ENCODE data around the gene L3MBTL4. TPM values are rescaled to one million over a fixed set of nuclear protein-coding genes. Genes with fewer than 3 reads are reported as not detected.

L3MBTL4 gene
- total and polyA plus RNA-seq, 11 donors = 0.27 to 3.3 (median 1.2) TPM

DNA sequence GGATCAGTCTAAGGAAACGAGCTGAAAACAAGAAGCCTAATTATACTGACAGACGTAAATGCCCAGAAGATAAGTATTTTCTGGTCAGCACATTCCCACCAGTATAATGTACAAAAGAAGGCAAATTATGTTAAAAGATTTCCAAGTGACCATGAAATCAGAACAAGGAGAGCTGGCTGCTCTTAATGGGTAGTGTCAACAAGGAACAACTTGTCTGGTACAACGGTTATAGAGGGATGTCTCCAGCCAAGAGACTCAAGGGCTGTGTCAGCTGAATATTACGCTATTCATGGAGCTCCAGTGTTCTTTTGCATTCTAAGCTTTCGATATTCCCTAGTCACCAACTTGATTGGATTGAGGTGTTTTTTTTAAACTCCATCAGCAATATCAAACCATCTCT lies 8.6 kb upstream of the L3MBTL4 start:
- DNase-seq (no peak), ATAC-seq (no peak)
- H3K9me3 ChIP-seq = peaks cover 0 to 10% (median 0%) of the 10 kb centered on the region in 12 donors
- WGBS, 4 donors = 68 to 75% (median 72%) methylated on average over 5 of the region's 5 CpGs
- no peaks in the 10 kb centered on the region for H3K4me1 ChIP-seq
- intact Hi-C loops (cut with DNase I) = loop anchor here in 1 of 10 donors (10.0 kb wide), 1 partner anchor 62 kb away; no protein-coding TSS in a partner anchor
- H3K27ac ChIP-seq = no peak overlapping the region
- H3K4me3 ChIP-seq = no peak overlapping the region
- no peak for TF ChIP-seq POLR2A (IDR thresholded peaks at IDR 0.05)
- TF ChIP-seq, protein P1, sequence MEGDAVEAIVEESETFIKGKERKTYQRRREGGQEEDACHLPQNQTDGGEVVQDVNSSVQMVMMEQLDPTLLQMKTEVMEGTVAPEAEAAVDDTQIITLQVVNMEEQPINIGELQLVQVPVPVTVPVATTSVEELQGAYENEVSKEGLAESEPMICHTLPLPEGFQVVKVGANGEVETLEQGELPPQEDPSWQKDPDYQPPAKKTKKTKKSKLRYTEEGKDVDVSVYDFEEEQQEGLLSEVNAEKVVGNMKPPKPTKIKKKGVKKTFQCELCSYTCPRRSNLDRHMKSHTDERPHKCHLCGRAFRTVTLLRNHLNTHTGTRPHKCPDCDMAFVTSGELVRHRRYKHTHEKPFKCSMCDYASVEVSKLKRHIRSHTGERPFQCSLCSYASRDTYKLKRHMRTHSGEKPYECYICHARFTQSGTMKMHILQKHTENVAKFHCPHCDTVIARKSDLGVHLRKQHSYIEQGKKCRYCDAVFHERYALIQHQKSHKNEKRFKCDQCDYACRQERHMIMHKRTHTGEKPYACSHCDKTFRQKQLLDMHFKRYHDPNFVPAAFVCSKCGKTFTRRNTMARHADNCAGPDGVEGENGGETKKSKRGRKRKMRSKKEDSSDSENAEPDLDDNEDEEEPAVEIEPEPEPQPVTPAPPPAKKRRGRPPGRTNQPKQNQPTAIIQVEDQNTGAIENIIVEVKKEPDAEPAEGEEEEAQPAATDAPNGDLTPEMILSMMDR (IDR thresholded peaks at IDR 0.05) = no peak
- no peaks in the 10 kb centered on the region for H3K27me3 ChIP-seq
- H3K36me3 ChIP-seq = no peaks in the 10 kb centered on the region

DNA sequence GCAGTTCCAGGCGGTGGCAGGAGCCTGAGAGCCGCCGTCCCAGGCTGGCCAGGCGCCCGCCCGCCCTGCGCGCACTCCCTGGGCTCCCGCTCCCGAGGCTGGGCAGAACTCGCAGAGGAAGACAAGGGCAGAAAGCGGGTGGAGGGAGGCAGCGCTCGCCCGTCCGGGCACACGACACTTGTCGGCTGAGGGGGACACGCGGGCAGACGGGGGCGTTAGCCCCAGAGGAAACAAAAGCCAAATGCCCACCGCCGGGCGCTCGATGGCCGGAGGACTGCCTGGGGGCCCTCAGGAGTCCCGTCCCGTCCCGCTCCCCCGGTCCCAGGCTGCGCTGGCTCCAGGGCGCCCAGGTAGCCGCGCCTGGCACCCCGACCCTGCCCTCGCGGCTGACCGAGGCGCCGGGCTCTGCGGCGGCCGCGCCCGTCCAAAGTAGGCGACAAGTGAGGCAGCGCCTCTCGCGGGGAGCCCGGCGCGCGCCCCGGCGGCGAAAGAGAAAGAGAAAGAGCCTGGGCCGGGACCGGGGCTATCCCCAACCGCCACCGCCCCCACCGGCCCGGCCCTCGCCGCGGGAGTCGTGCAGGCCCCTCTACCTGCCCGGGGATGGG lies 491 bp downstream of the L3MBTL4 start:
- H3K4me3 ChIP-seq = peak overlapping the region; percentile 58 to 94 (median 83)
- peaks cover 0 to 19% (median 6%) of the 10 kb centered on the region in 9 donors for H3K27me3 ChIP-seq
- WGBS, 4 donors = 0 to 1% (median 1%) methylated on average over 6 to 68 of the region's 68 CpGs
- intact Hi-C loops (cut with DNase I) = loop anchor here in 1 of 10 donors (5.0 to 10.0 kb wide), 2 partner anchors 109 to 522 kb away; no protein-coding TSS in a partner anchor
- ATAC-seq = peak in 3 of 4 donors; percentile 85 to 92 (median 89)
- H3K27ac ChIP-seq = peak overlapping the region; percentile 52 to 87 (median 74)
- TF ChIP-seq, protein P1 (IDR thresholded peaks at IDR 0.05) = peak in 4 of 12 donors; percentile 17 to 38 (median 24)
- no peak for TF ChIP-seq POLR2A (IDR thresholded peaks at IDR 0.05)
- H3K9me3 ChIP-seq = no peaks in the 10 kb centered on the region
- peaks cover 0 to 22% (median 3%) of the 10 kb centered on the region in 12 donors for H3K4me1 ChIP-seq
- H3K36me3 ChIP-seq = no peaks in the 10 kb centered on the region
- DNase-seq = peak; percentile 54 to 79 (median 71)

DNA sequence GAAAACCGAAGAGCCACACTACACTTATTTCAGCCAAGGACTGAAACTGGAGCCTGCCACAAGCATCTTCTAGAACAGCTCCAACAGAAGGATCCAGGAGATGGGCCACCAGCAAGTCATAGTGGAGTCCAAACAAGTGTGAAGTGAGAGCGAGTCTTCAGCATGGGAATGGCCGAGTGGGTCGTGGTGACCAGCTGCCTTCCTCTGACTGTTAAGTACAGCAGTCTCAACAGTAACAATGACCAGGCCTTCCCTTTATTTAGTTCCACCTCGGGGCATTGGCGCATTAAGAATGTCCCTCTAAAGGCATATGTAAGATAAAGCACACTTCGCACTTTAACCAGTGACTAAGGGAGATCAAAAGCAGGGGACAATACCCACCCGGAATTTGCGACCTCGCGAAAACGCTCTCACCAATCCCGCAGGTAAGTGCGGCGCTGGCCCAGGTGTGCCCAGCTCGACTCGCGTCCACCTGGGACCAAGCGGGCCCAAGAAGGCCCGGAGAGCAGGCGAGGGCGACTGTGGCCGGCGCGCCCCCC lies 1.1 kb downstream of the L3MBTL4 start:
- H3K27me3 ChIP-seq = peaks cover 0 to 19% (median 6%) of the 10 kb centered on the region in 9 donors
- peak overlapping the region; percentile 58 to 94 (median 83) for H3K4me3 ChIP-seq
- H3K36me3 ChIP-seq = no peaks in the 10 kb centered on the region
- ATAC-seq (peak in 1 of 4 donors; percentile 18), DNase-seq (peak in 1 of 5 donors; percentile 67)
- TF ChIP-seq, protein P1 (IDR thresholded peaks at IDR 0.05) = no peak
- no peak for TF ChIP-seq POLR2A (IDR thresholded peaks at IDR 0.05)
- no peaks in the 10 kb centered on the region for H3K9me3 ChIP-seq
- 18 to 23% (median 21%) methylated on average over 23 to 25 of the region's 25 CpGs for WGBS, 4 donors
- peak overlapping the region in 10 of 12 donors; percentile 52 to 87 (median 79) for H3K27ac ChIP-seq
- intact Hi-C loops (cut with DNase I) = loop anchor here in 1 of 10 donors (5.0 to 10.0 kb wide), 2 partner anchors 109 to 521 kb away; no protein-coding TSS in a partner anchor
- peaks cover 0 to 22% (median 3%) of the 10 kb centered on the region in 12 donors for H3K4me1 ChIP-seq

DNA sequence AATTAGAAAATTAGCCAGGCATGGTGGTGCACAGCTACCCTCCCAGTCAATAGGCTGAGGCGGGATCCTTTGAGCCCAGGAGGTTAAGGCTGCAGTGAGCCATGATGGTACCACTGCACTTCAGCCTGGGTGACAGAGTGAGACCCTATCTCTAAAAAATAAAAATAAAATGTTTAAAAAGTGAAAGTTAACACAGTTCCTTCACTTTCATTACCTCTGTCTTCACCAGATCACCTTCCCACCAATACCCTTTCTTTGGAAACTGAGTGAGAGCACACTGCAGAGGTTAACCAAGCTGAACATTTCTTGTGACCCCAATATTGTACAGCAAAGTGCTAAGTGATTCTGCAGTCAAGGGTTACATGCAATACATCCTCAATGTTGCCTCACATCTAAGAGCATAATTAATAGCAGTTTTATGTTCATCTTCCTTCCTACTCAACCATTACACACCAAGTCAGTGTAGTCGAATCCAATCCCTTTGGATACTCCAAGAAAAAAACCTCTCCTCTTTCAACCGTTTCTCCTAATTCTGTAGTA lies 1.7 kb downstream of the L3MBTL4 start:
- no peak for ATAC-seq
- intact Hi-C loops (cut with DNase I) = loop anchor here in 1 of 10 donors (5.0 to 10.0 kb wide), 2 partner anchors 108 to 521 kb away; no protein-coding TSS in a partner anchor
- DNase-seq = no peak
- Histone ChIP-seq H3K4me3 (peak overlapping the region in 3 of 12 donors; percentile 3 to 87 (median 12)), H3K9me3 (no peaks in the 10 kb centered on the region), H3K27me3 (peaks cover 0 to 19% (median 6%) of the 10 kb centered on the region in 9 donors), H3K4me1 (peaks cover 0 to 22% (median 3%) of the 10 kb centered on the region in 12 donors), H3K27ac (no peak overlapping the region), H3K36me3 (no peaks in the 10 kb centered on the region)
- TF ChIP-seq, protein P1 (IDR thresholded peaks at IDR 0.05) = no peak
- no peak for TF ChIP-seq POLR2A (IDR thresholded peaks at IDR 0.05)
- WGBS, 4 donors = 85 to 92% (median 90%) methylated on average over 3 of the region's 3 CpGs

All from heart left ventricle (tissue), 16 donors.